GM12878 (cell line): ENCODE data around the gene NCAM1. TPM values are rescaled to one million over a fixed set of nuclear protein-coding genes. Genes with fewer than 3 reads are reported as not detected.

ENCODE experiments used
- ATAC-seq: fragments of 200-7000 bp; cut with Tn5 transposase; 3 replicates; pipeline ENCODE4 v1.9.1; 2020; ENCODE audit warnings: mild to moderate bottlenecking, moderate library complexity
- BruUV-seq: library from RNA; stranded (reverse); fragments of 400-500 nt; replicated peaks from 2 replicates; lab custom pipeline; 2021; lab: Mats Ljungman, UMichigan
- CTCF ChIA-PET: fragments of 300-600 bp; sonication (Branson Sonifier 250); formaldehyde crosslinking; extraction: SDS; loops from one replicate; lab custom pipeline; 2021; ENCODE audit warnings: inconsistent platforms; lab: Yijun Ruan, JAX
- POLR2A ChIA-PET: fragments of 350-600 bp; formaldehyde crosslinking; extraction: SDS; loops from one replicate; lab custom pipeline; 2021; ENCODE audit warnings: inconsistent platforms; lab: Charles Lee
- RAD21 ChIA-PET: fragments of 300-600 bp; sonication (Branson Sonifier 250); formaldehyde crosslinking; loops from one replicate; lab custom pipeline; 2023; ENCODE audit warnings: antibody characterized with exemption; ENCODE audit not compliant: unreplicated experiment; lab: Charles Lee
- SMC1A ChIA-PET: fragments of 300-600 bp; sonication (Branson Sonifier 250); formaldehyde crosslinking; loops from one replicate; lab custom pipeline; 2023; ENCODE audit not compliant: unreplicated experiment, uncharacterized antibody; lab: Charles Lee
- DNase-seq: peaks from one replicate; pipeline ENCODE4 v3.0.0-alpha.2; 2011; ENCODE audit warnings: low read depth, low spot score
- FAIRE-seq: peaks from 3 replicates; lab custom pipeline; 2011; peaks lifted over from hg19 to GRCh38; lab: Jason Lieb, UNC
- H2AFZ ChIP-seq: 2 replicates; pipeline ENCODE4 v1.6.0; 2011; ENCODE audit warnings: low read depth, low read length, control low read depth; ENCODE audit not compliant: control insufficient read depth
- H3K27ac ChIP-seq: 2 replicates; pipeline ENCODE4 v1.5.1; 2011; ENCODE audit warnings: control low read depth; ENCODE audit not compliant: control insufficient read depth, insufficient read depth
- H3K27me3 ChIP-seq, 2 experiments: replicated peaks in 1 of 2; 2 replicates each; pipeline versions ENCODE4 v1.6.0 to v1.6.1; 2011; ENCODE audit warnings: low read length in 1 of 2; ENCODE audit not compliant: control insufficient read depth in 2 of 2, insufficient read depth in 2 of 2
- H3K36me3 ChIP-seq, 2 experiments: 2 replicates each; pipeline ENCODE4 v1.5.1; 2011; ENCODE audit warnings: low read length in 1 of 2; ENCODE audit not compliant: control insufficient read depth in 2 of 2, insufficient read depth in 2 of 2
- H3K4me1 ChIP-seq: 2 replicates; pipeline ENCODE4 v1.6.1; 2011; ENCODE audit warnings: mild to moderate bottlenecking, low read length, moderate library complexity, mixed read lengths; ENCODE audit not compliant: control insufficient read depth, insufficient read depth
- H3K4me2 ChIP-seq: 2 replicates; pipeline ENCODE4 v1.6.0; 2011; ENCODE audit warnings: control low read depth; ENCODE audit not compliant: control insufficient read depth, insufficient read depth
- H3K4me3 ChIP-seq: fragments of 200-600 bp; sonication (generic); 2 replicates; pipeline ENCODE4 v1.5.1; 2016
- H3K79me2 ChIP-seq: 2 replicates; pipeline ENCODE4 v1.6.0; 2011; ENCODE audit warnings: low read length; ENCODE audit not compliant: control insufficient read depth, insufficient read depth
- H3K9ac ChIP-seq: 2 replicates; pipeline ENCODE4 v1.8.0; 2011; ENCODE audit warnings: low read length, control low read depth, mixed read lengths; ENCODE audit not compliant: control insufficient read depth, insufficient read depth
- H3K9me3 ChIP-seq: replicated peaks from 3 replicates; pipeline ENCODE4 v1.5.1; 2011; ENCODE audit warnings: mild to moderate bottlenecking, low read length; ENCODE audit not compliant: control insufficient read depth, insufficient read depth
- H4K20me1 ChIP-seq: 2 replicates; pipeline ENCODE4 v1.6.0; 2011; ENCODE audit not compliant: control insufficient read depth, insufficient read depth
- ASH2L ChIP-seq: fragments of 300-600, 200-600 bp; sonication (generic); IDR thresholded peaks from 2 replicates; pipeline ENCODE4 v1.6.1; 2017; ENCODE audit warnings: low read depth, mild to moderate bottlenecking, borderline replicate concordance
- BRCA1 ChIP-seq: IDR thresholded peaks from 2 replicates; pipeline ENCODE4 v1.6.1; 2011; ENCODE audit warnings: low read depth, low read length, improper control_type of control experiment
- CEBPZ ChIP-seq: fragments of 150-350 bp; IDR thresholded peaks from 2 replicates; pipeline ENCODE4 v1.6.1; 2016; ENCODE audit warnings: low read depth, low read length
- CTCF ChIP-seq, 3 experiments: IDR thresholded peaks in 2 of 3; conservative IDR thresholded peaks in 1 of 3; 2 replicates each; pipeline ENCODE4 v1.5.1; 2011; ENCODE audit warnings: low read depth in 3 of 3, low read length in 3 of 3, mild to moderate bottlenecking in 3 of 3, control low read depth in 2 of 3, moderate library complexity in 2 of 3, inconsistent platforms in 1 of 3, mixed read lengths in 1 of 3; ENCODE audit not compliant: control insufficient read depth in 2 of 3, insufficient read depth in 1 of 3; ENCODE audit errors: extremely low read depth in 1 of 3
- EZH2 ChIP-seq: IDR thresholded peaks from 2 replicates; pipeline ENCODE4 v1.6.1; 2012; ENCODE audit warnings: low read depth, mild to moderate bottlenecking, control low read depth, inconsistent platforms, low read length, borderline replicate concordance; ENCODE audit not compliant: control insufficient read depth
- KDM1A ChIP-seq: fragments of 200-600 bp; sonication (generic); IDR thresholded peaks from 2 replicates; pipeline ENCODE4 v1.6.1; 2016; ENCODE audit warnings: borderline replicate concordance
- MLLT1 ChIP-seq: fragments of 450-650 bp; IDR thresholded peaks from 2 replicates; pipeline ENCODE4 v1.6.1; 2016; ENCODE audit warnings: mild to moderate bottlenecking
- MTA3 ChIP-seq: IDR thresholded peaks from 2 replicates; pipeline ENCODE4 v1.6.1; 2012; ENCODE audit warnings: low read length, inconsistent platforms, borderline replicate concordance
- RAD51 ChIP-seq: fragments of 450-650 bp; IDR thresholded peaks from 2 replicates; pipeline ENCODE4 v1.6.1; 2016; ENCODE audit warnings: moderate library complexity, mild to moderate bottlenecking, inconsistent platforms
- RB1 ChIP-seq: fragments of 450-650 bp; formaldehyde crosslinking; IDR thresholded peaks from 2 replicates; pipeline ENCODE4 v1.6.1; 2017; ENCODE audit warnings: mild to moderate bottlenecking, borderline replicate concordance
- SMAD5 ChIP-seq: IDR thresholded peaks from 2 replicates; pipeline ENCODE4 v1.6.1; 2016; ENCODE audit warnings: antibody characterized with exemption, low read depth
- ZNF687 ChIP-seq: fragments of 450-650 bp; IDR thresholded peaks from 2 replicates; pipeline ENCODE4 v1.6.1; 2017; ENCODE audit warnings: mild to moderate bottlenecking, moderate library complexity
- WGBS: methylation state at CpG from one replicate; pipeline ENCODE4 v1.1.6; 2016; ENCODE audit warnings: low lambda C conversion rate; ENCODE audit not compliant: insufficient replicate concordance, insufficient coverage; ENCODE audit errors: missing lambda C conversion rate; 5-methylcytosine and 5-hydroxymethylcytosine counted together
- in situ Hi-C: fragments of 300-500 bp; cut with MboI; formaldehyde crosslinking; loops from 9 replicates; pipeline ENCODE4 v1.14.3; 2018; ENCODE audit warnings: mixed read lengths
- intact Hi-C: fragments of 100-400 bp; cut with micrococcal nuclease; formaldehyde crosslinking; loops from one replicate; pipeline ENCODE4 v1.14.2; 2022; ENCODE audit not compliant: unreplicated experiment
- polyA plus RNA-seq, 11 experiments: library from polyadenylated mRNA; depleted of rRNA in 4 of 11; unstranded in 6 of 11; stranded (reverse) in 5 of 11; fragments of >200 nt; fragmentation: Nextera tagmentation in 4 of 11; fragmentation: Illumina TruSeq in 1 of 11; extraction: Ambion mirVana in 4 of 11; extraction: Trizol in 1 of 11; gene quantifications; 1 replicate in 1 of 11; 2 replicates in 10 of 11; pipeline versions ENCODE4 v1.2.1 to v1.2.3, GENCODE V29; 2011 to 2016; ENCODE audit warnings: inconsistent platforms in 2 of 11, missing spikeins in 2 of 11, low read depth in 1 of 11
- total RNA-seq, 4 experiments: library from RNA; depleted of rRNA in 3 of 4; stranded (reverse); fragments of >200 nt in 3 of 4; fragmentation: Illumina TruSeq in 1 of 4; extraction: Trizol in 1 of 4; gene quantifications; 2 replicates each; pipeline versions ENCODE4 v1.2.1 to v1.2.3, GENCODE V29; 2013 to 2021

The NCAM1 gene
- total and polyA plus RNA-seq, 10 of the 15 experiments (the other 5 are each of a cell fraction or from before 2014, with no cell fraction given) = 0.10 to 0.23 (median 0.11) TPM; not detected in 7

GRCh38 chr11:113263458-113264259, 302.4 kb downstream of the NCAM1 start:
- no peak for DNase-seq
- Histone ChIP-seq H3K27me3 (peaks cover 3 to 5% of the 10 kb centered on the region in 2 experiments), H3K9me3 (no peaks in the 10 kb centered on the region), H3K4me2 (no peak overlapping the region), H3K36me3 (no peaks in the 10 kb centered on the region), H3K79me2 (no peaks in the 10 kb centered on the region), H2AFZ (no peak overlapping the region), H3K9ac (no peak overlapping the region), H3K27ac (no peak overlapping the region), H4K20me1 (no peaks in the 10 kb centered on the region), H3K4me1 (no peaks in the 10 kb centered on the region), H3K4me3 (no peak overlapping the region)
- intact Hi-C loops = no loop called here
- RAD21 ChIA-PET = no interaction called here
- SMC1A ChIA-PET = no interaction called here
- POLR2A ChIA-PET = no interaction called here
- FAIRE-seq = no peak
- CTCF ChIA-PET = interaction anchor here (1.0 kb wide), 1 partner anchor 26 kb away, joined by 3 read pairs; no protein-coding TSS in a partner anchor
- no peak for ATAC-seq
- in situ Hi-C loops = no loop called here
- no TSS peak for BruUV-seq
- WGBS = 22% methylated on average over 9 of the region's 9 CpGs
- TF ChIP-seq ASH2L (no peak), RB1 (no peak), CTCF (IDR thresholded peaks at IDR 0.05 in 2 of 3, conservative IDR thresholded peaks at IDR 0.05 in 1 of 3; ENCODE audit: control insufficient read depth in 2 of 3, extremely low read depth in 1 of 3, insufficient read depth in 1 of 3, low read depth in 3 of 3, low read length in 3 of 3) (no peak), ZNF687 (no peak), EZH2 (no peak), BRCA1 (no peak), RAD51 (no peak), MTA3 (no peak), MLLT1 (no peak), SMAD5 (no peak), KDM1A (no peak), CEBPZ (no peak)
